HL-60/S4 treated with phorbol 12-myristate 13-acetate at 8.2 ng/mL for 4 days and 3 days (cell line): Measurements from ENCODE around the gene ERG.

ENCODE experiments used
- in situ Hi-C: fragments of 300-500 bp; cut with MboI; formaldehyde crosslinking; loops from 2 replicates; pipeline ENCODE4 v1.15.0; 2022; ENCODE audit warnings: low sequenced_read_pairs

The ERG gene

DNA sequence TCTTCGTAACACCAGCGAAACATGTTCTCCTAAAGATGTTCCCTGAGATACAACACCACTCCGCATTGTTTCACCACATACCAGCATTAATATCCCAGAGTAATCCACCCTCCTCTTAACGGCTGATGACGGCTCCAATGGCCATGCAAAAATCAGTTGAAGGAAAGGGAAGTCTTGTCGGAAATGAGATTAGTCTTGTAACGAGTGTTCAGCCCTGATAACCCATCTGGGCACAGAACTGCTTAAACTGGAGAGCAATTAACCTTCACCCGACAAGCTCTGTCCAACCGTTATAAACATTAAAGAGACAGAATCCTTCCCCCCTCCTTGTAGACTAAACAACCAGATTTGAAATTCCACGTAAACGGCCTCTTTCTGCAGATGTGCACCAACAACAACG lies 21.9 kb downstream of the ERG start:
- in situ Hi-C loops: no loop called here

DNA sequence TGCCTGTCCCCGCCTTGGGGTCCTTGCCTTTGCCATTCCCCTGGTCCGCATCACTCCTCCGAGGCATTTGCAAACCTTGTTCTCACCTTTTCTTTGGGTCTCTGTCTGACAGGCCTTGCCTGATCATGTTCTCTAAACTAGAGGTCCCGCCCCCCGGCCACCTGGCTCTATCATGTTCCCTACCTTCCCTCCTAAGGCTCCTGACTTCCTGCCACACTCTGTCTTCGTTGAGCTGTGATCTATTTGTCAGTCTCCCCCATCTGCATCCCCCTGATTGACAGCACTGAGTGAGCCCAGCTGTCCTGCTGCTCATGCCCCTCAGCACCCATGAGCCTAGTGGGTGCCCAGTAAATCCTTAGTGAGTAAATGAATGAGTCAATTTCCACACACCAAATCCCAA lies 22.8 kb downstream of the ERG start:
- in situ Hi-C loops: no loop called here

DNA sequence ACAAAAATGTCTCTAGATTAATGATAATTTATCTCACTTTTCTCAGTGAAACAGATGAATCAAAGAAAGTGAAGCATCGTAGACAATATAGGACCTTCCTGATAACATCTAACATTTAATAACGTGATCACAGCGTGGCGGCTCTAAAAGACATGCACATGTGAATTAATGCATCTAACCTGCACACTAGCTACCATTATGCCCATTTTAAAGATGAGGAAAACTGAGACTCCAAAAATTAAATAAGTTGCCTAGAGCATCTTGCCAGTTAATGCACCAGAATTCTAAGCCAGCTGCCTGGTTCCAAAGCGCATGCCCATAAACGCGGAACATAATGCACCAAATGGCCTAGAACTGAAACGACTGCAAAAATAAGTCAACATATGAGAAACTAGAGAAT lies 23.5 kb downstream of the ERG start:
- in situ Hi-C loops: no loop called here

DNA sequence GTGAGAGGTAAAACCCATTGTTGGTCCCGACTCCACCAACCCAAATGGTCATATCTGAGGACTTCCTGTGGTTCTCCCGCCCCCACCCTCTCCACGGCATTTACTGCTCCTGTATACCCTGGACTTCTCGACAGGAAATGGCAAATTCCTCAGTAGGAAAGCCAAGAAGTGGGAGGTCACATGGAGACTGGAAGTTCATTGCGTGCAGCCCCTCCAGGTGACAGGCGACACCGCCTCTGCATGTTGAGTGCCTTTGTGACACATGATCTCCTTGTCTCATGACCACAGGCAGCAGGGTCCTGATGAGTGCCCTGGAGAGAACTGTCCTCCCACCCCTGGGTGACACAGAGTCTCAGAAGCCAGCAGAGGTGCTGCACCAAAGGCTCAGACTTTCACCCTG lies 24.2 kb downstream of the ERG start:
- in situ Hi-C loops: no loop called here

DNA sequence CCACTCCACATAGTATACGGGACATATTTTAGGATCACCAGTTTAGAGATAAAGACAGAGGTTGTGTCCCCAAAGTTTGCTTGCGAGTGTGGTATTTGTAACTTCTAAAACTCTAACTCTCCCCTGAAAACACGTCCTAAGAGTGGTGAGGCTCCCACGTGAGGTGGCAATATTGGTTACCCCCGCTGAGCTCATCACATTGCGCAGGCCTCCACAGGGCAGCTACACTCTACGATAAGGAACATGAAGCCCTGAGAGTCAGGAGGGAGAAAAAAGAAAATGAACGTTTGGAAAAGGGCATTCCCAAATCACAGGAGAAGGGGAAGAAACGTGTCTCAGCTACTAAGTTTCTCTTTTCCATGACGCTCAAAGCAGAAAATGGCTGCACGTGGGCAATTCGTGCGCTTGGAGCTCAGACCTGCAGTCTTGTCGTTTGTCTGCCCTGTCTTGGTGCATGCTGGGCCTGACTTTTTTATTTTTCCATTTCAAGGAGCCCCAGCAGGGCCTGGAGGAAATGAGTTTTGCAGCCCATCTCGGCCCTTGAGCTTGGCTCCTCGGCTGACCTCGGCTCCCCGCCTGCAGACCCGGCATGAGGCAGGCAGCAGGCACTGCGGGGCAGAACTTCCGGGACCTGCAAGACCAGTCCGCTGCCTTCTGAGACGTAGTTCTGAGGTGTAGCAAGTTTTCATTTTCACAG lies 25.7 kb downstream of the ERG start:
- in situ Hi-C loops: no loop called here

DNA sequence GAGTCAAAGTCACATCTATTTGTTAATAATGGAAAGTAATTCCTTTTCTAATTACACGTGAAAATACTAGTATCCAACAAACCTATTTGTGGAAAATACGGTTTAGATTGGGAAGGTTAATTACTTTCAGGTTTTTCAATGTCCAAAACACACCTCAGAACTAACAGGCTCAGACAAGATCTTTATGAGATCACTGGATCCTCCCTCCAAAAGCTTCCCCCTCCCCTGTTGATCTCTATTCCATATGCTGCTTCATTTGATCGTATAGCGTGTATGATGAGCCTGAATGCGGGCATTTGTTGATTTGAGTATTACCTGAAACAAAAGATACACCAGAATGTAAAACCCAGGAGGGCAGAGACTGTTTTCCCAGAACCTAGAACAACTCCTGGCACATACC lies 26.5 kb downstream of the ERG start:
- in situ Hi-C loops: no loop called here

DNA sequence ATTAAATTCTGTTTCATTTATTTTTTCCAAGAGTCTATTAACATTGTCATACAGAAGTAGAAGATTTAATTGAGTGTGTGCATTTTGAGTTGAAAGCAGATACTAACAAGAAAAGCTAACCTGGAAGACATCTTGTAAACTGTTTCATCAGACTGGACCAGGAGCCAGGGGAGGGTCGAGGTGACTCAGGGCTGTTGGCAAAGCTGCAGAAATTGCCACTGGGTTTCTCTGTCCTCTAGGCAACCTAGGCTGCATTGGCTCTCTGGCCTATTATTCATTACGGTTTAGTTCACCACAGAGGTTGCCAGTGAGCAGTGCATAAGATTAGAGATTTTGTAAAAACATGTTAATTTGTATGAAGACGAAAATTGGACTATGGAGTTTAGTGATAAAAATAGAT lies 27.5 kb downstream of the ERG start:
- in situ Hi-C loops: no loop called here

DNA sequence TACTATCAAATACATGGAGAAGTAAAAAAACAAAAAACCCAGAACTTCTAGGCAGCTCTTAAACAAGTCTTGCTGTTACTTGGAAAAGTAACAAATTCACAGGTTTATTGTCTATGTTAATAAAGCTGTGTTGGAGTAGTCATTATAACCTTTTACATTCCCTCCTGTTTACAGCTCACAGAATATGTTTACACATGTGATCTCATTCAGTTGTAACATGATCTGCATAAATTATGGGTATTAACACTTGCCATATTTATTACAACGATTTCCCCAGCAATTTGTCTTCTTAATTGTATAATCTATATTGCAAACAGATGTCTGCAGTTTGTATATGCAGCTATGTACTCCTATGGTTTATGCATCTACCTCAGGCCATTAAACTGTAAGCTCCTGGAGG lies 28.6 kb downstream of the ERG start:
- in situ Hi-C loops: no loop called here

DNA sequence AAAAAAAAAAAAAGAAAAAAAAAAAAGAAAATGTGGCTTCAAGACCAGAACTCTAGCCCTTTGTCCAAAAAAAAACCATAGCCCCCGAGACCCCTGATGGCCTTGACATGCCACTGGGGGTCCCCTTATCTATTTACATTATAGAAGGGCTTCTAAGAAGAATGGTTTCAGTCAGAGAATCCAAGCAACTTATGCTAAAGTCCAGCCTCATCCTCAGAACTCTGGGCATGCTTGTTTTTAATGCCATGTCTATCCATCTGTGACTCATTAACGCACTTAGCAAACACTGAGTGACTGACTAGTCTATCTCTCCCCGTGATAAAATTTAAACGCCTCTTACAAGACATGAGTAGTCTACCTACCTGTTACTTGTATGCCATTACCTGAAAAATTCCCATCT lies 29.3 kb downstream of the ERG start:
- in situ Hi-C loops: no loop called here

DNA sequence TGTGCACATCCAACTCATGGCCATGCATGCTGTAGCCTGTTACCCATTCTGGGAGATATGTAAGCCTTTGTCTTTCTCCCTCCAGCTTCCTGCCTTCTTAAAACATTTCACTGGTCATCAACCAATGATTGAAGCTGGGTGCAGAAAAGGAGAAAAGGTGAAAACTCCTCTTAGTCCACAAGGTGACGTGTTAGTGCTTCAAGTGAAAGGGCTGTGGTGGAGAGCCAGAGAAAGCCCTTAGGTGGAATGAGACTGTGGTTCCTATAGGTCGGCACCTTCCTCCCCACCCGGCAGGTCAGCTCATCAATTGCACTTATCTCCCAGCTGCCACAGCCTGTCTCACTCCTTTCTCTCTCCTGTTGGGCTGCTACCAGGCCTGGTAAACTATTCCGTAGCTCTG lies 30.4 kb downstream of the ERG start:
- in situ Hi-C loops: no loop called here

DNA sequence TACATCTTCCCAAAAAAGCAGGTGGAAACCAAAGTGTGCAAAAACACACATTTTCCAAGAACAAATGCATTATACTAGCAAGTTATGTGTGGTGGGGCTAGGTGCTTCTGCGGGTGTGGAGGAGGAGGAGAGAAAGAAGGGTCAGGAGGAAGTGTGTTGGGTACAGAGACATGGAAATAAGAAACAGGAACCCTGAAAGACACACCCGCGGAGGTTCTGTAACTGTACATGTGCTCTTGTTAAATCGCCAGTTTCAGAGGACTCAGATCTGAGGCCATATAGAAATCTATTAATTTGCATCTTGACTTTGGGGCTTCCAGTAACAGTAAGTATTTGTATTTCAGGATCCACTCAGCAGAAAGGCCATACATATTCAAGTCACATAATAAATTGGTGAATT lies 30.9 kb downstream of the ERG start:
- in situ Hi-C loops: no loop called here

DNA sequence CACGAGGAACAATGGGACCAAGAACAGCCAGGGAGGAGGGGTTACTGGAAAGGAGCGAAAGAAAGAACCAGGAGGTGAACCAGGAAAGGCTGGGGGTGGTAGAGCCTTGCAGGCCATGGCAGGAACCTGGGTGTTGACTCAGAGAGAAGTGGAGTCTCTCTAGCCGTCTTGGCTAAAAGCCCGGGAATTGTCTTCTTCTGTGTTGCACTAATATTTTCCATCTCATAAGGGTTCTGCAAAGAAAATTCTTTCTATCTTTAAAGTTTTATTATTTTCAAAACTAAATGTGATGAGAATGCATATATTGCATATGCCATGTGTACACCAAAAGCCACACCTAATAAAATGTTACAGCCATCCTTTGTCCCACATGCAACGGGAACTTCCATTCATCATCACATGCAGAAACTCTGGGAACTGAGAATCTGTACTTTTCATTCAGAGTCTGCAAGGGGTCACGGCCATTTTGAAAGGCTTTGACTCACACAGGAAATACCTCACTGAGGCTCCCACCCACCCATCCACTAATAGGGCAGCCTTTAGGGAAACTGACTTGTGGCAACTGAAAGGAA lies 38.0 kb downstream of the ERG start:
- in situ Hi-C loops: no loop called here

DNA sequence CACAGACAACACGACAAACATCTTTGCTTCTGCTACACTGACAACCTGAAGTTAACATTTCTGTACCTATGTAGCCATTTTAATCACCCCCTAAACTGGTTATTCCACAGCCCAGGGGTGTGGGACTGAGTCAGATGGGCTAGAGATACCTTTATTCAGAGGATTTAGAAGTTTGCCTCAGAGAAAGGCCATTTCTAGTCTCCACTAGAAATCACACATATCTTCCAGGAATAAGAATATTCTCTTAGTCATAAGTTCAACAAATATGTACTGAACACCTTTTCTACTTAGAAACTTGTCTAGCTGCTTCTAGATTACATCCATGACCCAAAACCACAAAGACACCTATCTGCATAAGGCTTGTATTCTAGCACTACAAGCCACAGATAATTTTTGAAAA lies 38.8 kb downstream of the ERG start:
- in situ Hi-C loops: no loop called here

DNA sequence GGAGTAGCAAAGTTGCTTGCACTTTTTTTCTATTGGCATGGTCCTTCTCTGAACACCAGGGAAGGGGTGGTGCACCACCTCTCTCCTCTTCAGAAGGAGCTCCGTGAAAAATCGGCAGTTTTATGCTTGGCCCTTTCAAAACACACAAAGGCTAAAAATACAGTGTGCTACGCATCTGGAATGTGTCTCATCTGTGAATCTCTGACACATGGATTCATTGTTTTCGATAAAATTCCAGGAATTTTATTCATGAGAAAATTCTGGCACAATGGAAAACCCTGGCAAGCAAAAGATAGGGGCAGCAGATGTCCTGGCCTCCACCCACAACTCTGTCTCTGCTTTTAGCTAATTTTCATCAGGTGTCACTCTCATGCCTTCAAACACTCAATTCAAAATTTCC lies 42.9 kb downstream of the ERG start:
- in situ Hi-C loops: no loop called here

DNA sequence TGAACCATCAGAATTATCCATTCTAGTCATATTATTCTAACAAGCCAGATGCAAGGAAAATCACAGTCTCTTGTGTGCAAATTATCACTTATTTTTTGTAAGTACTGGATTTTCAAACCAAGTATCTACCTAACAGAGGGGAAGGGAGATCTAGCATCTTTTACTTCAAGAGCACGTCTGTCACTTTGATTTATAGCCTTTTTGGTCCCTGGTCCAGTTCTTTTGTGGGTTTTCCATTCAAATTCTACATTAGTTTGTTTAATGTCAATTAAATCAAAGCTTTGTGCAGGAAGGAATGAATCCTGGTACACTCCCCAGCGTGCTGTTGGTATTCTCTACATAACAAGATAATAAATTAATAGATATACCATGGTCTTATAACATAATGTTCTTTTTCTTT lies 43.6 kb downstream of the ERG start:
- in situ Hi-C loops: no loop called here

DNA sequence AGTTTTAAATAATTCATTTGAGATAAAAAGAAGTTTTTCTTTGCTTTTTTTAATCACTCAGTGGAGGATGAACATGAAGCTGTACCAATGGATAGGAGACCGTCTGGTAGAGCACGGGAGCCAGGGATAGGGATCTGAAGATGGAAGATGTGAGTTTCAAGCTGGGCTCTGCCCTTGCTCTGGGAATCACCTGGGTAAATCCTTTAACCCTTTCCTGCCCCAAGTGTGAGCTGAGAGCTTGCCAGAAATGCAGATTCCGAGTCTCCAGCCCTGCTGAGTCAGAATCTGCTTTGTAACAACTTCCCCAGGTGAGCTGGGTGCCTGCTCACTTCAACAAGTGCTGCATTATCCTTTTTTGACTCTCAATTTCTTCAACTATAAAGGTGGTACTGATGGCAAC lies 44.1 kb downstream of the ERG start:
- in situ Hi-C loops: no loop called here

DNA sequence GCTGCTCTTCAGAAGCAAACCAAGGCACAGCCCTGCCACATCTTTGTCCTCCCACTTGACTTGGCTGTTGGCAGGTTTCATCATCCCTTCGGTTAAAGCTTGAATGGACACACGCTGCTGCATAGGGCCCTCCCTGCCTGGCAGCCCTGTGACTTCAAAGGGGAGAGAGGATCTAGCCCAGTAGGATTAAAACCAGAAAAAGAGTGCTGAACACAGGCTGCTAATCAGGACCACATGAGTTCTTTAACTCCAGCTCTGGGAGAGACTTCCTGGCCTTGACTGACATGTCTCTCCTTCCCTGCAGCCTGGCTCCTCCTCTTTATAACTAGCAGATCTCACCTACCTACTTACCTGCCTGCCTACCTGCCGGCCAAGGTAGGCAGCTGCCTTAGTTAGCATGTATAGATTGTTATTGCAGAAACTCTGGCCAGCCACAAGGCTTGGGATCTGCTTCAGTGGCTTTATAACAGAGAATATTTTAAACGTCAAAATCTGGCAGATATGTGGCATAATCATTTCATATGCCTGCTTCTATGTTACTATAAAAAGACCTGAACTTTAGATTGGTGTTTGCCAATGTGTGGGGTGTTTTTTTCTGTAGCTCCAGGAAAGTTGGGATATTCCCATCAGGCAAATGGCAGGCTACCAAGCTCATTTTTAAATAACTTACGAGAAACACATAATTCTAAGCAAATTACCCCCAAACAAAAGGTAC lies 49.4 kb downstream of the ERG start:
- in situ Hi-C loops: no loop called here

DNA sequence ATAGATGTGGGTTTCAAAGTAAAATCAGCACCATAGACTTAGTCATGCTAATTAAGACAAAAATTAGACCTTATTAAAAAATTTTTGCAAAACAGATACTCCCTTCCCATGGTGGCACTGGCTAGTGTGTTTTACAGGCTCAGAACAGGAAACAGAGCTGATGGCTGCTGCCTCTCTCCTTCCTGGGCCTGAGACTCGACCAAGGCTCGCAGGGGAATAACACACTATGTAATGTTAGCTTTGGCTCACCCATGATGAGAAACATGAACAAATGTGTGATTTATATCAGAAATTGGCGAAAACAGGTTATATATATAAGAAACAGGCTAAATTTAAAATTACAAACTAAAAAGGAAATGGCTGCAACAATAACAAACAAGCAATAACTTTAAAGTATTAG lies 50.7 kb downstream of the ERG start:
- in situ Hi-C loops: no loop called here

DNA sequence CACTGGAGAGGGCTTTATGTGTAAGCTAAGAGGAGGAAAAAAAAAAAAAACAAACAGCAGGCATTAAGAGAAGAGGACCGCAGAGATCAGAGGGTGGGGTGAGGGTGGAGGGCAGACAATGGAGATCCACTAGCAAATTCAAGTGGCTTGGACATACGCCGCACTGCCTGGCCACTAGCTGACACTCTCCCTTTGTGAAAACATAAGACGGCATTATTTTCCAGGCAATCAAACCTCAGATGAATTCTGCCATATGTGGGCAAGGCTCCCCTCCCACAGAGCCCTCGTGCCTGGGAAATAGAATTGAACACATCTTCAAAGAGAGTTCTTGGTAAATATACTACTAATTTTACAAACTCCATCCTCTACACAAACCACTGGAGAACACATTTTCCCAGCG lies 53.6 kb downstream of the ERG start:
- in situ Hi-C loops: no loop called here

DNA sequence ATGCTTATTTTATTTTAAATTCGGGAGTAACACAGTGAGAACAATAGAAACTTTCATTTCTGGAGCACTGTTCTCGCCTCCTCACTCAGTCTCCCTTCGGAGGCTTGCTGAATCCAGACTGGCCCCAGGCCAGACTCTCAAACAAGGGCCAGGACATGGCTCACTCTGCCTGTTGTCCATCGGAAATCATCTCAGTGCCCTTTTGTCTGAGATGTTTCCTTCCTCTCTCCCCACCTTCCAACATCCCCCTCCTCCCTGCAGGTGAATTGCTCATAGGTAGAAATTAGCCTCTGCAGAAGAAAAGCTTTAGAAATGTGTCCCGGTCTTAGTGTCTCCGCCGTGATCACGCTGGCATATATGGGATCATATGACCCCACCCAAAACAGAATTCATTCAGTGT lies 55.2 kb downstream of the ERG start:
- in situ Hi-C loops: no loop called here

DNA sequence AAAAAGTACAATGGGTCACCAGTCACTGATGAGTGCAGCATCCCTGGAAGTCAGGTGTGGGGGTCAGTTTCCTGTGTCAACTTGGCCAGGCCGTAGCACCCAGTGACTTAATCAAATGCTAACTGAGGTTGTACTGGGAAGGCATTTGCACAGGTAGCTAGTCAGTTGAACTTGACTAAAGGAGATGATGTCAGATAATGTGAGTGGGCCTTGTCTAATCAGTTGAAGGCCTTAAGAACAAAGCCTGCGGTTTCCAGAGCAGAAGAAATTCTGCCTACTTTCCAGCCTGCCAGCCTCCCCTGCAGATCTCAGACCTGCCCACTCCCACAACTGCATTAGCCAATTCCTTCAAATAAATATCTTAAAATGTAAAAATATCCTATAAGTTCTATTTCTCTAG lies 57.1 kb downstream of the ERG start:
- in situ Hi-C loops: no loop called here

DNA sequence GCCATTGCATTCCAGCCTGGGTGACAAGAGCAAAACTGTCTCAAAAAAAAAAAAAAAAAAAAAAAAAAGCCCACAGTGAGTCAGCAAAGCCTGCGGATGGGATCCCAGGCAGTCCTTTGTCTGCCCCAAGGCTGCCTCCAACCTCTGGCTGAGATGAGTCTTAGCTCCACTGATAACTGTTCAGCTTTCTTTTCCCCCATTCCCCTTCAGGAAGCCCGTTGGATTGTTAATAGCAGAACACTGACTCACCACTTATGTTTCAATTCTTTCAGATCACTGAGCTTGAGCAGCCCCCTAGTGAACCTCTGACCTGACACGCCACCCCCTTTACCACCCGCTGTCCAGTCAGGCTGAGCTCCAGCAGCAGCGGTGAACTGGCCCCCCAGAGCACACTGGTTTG lies 57.5 kb downstream of the ERG start:
- in situ Hi-C loops: no loop called here

DNA sequence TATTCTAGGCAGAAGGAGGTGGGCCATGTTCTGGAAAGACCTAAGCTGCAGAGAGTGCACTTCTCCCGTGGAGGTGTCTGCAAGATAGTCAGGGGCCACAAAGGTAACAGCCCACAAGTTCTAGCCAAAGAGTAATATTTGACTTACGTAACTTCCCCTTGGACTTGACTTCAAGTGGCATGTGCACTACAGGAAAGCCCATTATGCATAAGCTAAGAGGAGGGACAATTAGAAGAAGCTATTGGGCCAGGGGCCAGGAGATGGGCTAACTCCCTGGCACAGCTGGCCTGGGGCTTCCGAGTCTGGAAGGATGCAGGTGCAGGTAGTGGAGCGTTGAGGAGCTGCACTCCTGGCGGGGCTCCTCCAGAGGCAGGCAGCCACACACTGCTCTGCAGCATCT lies 58.3 kb downstream of the ERG start:
- in situ Hi-C loops: no loop called here
